Subcutaneous abdominal adipose tissue (tissue), 5 donors: Measurements from ENCODE around the gene ANO10.
"Not testable (repeated sequence)": the region's sequence is repeated elsewhere in the genome, so short reads cannot be mapped to it uniquely, and the experiment has no call there.

Experiments
- H3K27ac ChIP-seq: one replicate; pipeline ENCODE4 v1.7.0; 2013; ENCODE audit warnings: low read depth, mild to moderate bottlenecking, inconsistent platforms, low read length, moderate library complexity
- H3K27me3 ChIP-seq, 5 donors: one replicate each; pipeline ENCODE4 v1.7.0; 2013; ENCODE audit warnings: low read length in 5 of 5, inconsistent platforms in 1 of 5; ENCODE audit not compliant: control insufficient read depth in 5 of 5, insufficient read depth in 4 of 5
- H3K36me3 ChIP-seq, 5 donors: one replicate each; pipeline ENCODE4 v1.7.0; 2013; ENCODE audit warnings: low read length in 5 of 5; ENCODE audit not compliant: control insufficient read depth in 5 of 5, insufficient read depth in 5 of 5
- H3K4me1 ChIP-seq, 5 donors: one replicate each; pipeline ENCODE4 v1.7.0; 2013; ENCODE audit warnings: low read length in 5 of 5, mild to moderate bottlenecking in 3 of 5, moderate library complexity in 1 of 5; ENCODE audit not compliant: control insufficient read depth in 5 of 5, insufficient read depth in 5 of 5
- H3K4me3 ChIP-seq, 5 donors: one replicate each; pipeline ENCODE4 v1.7.0; 2013; ENCODE audit warnings: low read length in 5 of 5, low read depth in 1 of 5
- H3K9ac ChIP-seq, 5 donors: one replicate each; pipeline ENCODE4 v1.7.0; 2013; ENCODE audit warnings: low read length in 5 of 5, mild to moderate bottlenecking in 4 of 5, moderate library complexity in 3 of 5
- H3K9me3 ChIP-seq, 5 donors: one replicate each; pipeline ENCODE4 v1.7.0; 2013; ENCODE audit warnings: low read length in 5 of 5; ENCODE audit not compliant: control insufficient read depth in 5 of 5
- donor health status: healthy.
- donor health status: healthy.
- donor health status: healthy.
- donor health status: healthy.
- donor health status: healthy.

Gene ANO10

GRCh38 chr3:43544277-43544676, 77.5 kb downstream of the ANO10 start:
- not testable (repeated sequence) for H3K9me3 ChIP-seq, H3K27ac ChIP-seq, H3K4me3 ChIP-seq

GRCh38 chr3:43542328-43543043, 79.3 kb downstream of the ANO10 start:
- Histone ChIP-seq H3K9me3 (no peaks in the 10 kb centered on the region), H3K27ac (no peak overlapping the region), H3K36me3 (peaks cover 0 to 8% (median 3%) of the 10 kb centered on the region in 5 donors), H3K27me3 (no peaks in the 10 kb centered on the region), H3K4me3 (no peak overlapping the region), H3K4me1 (peaks cover 0 to 7% (median 0%) of the 10 kb centered on the region in 5 donors), H3K9ac (no peak overlapping the region)

More at GRCh38 chr3:43544277-43544676, 77.5 kb downstream of the ANO10 start:
- not testable (repeated sequence) for H3K27me3 ChIP-seq, H3K9ac ChIP-seq, H3K4me1 ChIP-seq
- peaks cover 2 to 21% (median 6%) of the 10 kb centered on the region in 5 donors for H3K36me3 ChIP-seq

GRCh38 chr3:43540624-43541023, 81.2 kb downstream of the ANO10 start:
- no peaks in the 10 kb centered on the region for H3K27me3 ChIP-seq
- no peak overlapping the region for H3K4me3 ChIP-seq
- peaks cover 0 to 7% (median 0%) of the 10 kb centered on the region in 5 donors for H3K4me1 ChIP-seq
- peaks cover 0 to 5% (median 3%) of the 10 kb centered on the region in 5 donors for H3K36me3 ChIP-seq
- H3K27ac ChIP-seq: no peak overlapping the region
- H3K9me3 ChIP-seq: no peaks in the 10 kb centered on the region
- no peak overlapping the region for H3K9ac ChIP-seq

- Histone ChIP-seq H3K4me1 (peaks cover 0 to 7% (median 0%) of the 10 kb centered on the region in 5 donors), H3K27me3 (no peaks in the 10 kb centered on the region), H3K36me3 (peaks cover 0 to 5% (median 3%) of the 10 kb centered on the region in 5 donors), H3K9me3 (no peaks in the 10 kb centered on the region), H3K9ac (no peak overlapping the region), H3K27ac (no peak overlapping the region), H3K4me3 (no peak overlapping the region)
Observed at GRCh38 chr3:43539321-43539720, 82.5 kb downstream of the ANO10 start.

GRCh38 chr3:43537225-43537624, 84.6 kb downstream of the ANO10 start:
- peaks cover 0 to 5% (median 3%) of the 10 kb centered on the region in 5 donors for H3K36me3 ChIP-seq
- H3K4me1 ChIP-seq: peaks cover 0 to 7% (median 0%) of the 10 kb centered on the region in 5 donors
- no peaks in the 10 kb centered on the region for H3K27me3 ChIP-seq
- H3K27ac ChIP-seq: no peak overlapping the region
- no peaks in the 10 kb centered on the region for H3K9me3 ChIP-seq
- H3K9ac ChIP-seq: no peak overlapping the region
- no peak overlapping the region for H3K4me3 ChIP-seq

GRCh38 chr3:43534675-43535074, 87.1 kb downstream of the ANO10 start:
- no peaks in the 10 kb centered on the region for H3K9me3 ChIP-seq
- H3K4me1 ChIP-seq: no peaks in the 10 kb centered on the region
- peaks cover 0 to 3% (median 3%) of the 10 kb centered on the region in 5 donors for H3K36me3 ChIP-seq
- no peak overlapping the region for H3K9ac ChIP-seq
- no peak overlapping the region for H3K27ac ChIP-seq
- no peak overlapping the region for H3K4me3 ChIP-seq
- no peaks in the 10 kb centered on the region for H3K27me3 ChIP-seq

GRCh38 chr3:43533009-43533408, 88.8 kb downstream of the ANO10 start:
- no peak overlapping the region for H3K4me3 ChIP-seq
- H3K4me1 ChIP-seq: no peaks in the 10 kb centered on the region
- H3K36me3 ChIP-seq: no peaks in the 10 kb centered on the region
- H3K27ac ChIP-seq: no peak overlapping the region
- peaks cover 0 to 9% (median 4%) of the 10 kb centered on the region in 5 donors for H3K9me3 ChIP-seq
- no peaks in the 10 kb centered on the region for H3K27me3 ChIP-seq
- H3K9ac ChIP-seq: no peak overlapping the region

- no peaks in the 10 kb centered on the region for H3K27me3 ChIP-seq
- peaks cover 0 to 9% (median 4%) of the 10 kb centered on the region in 5 donors for H3K9me3 ChIP-seq
- no peaks in the 10 kb centered on the region for H3K36me3 ChIP-seq
- H3K4me3 ChIP-seq: no peak overlapping the region
- H3K4me1 ChIP-seq: no peaks in the 10 kb centered on the region
- H3K9ac ChIP-seq: no peak overlapping the region
- H3K27ac ChIP-seq: no peak overlapping the region
Observed at GRCh38 chr3:43531835-43532234, 90.0 kb downstream of the ANO10 start.

GRCh38 chr3:43528498-43529099, 93.2 kb downstream of the ANO10 start:
- Histone ChIP-seq H3K36me3 (no peaks in the 10 kb centered on the region), H3K4me1 (no peaks in the 10 kb centered on the region), H3K4me3 (no peak overlapping the region), H3K27ac (no peak overlapping the region), H3K9me3 (peaks cover 0 to 9% (median 4%) of the 10 kb centered on the region in 5 donors), H3K9ac (no peak overlapping the region), H3K27me3 (no peaks in the 10 kb centered on the region)

GRCh38 chr3:43526956-43527355, 94.9 kb downstream of the ANO10 start:
- H3K36me3 ChIP-seq: peaks cover 0 to 3% (median 0%) of the 10 kb centered on the region in 5 donors
- no peak overlapping the region for H3K9ac ChIP-seq
- H3K9me3 ChIP-seq: peaks cover 0 to 9% (median 4%) of the 10 kb centered on the region in 5 donors
- no peak overlapping the region for H3K4me3 ChIP-seq
- H3K27ac ChIP-seq: no peak overlapping the region
- no peaks in the 10 kb centered on the region for H3K4me1 ChIP-seq
- H3K27me3 ChIP-seq: no peaks in the 10 kb centered on the region
